Nephron (organoid): ENCODE results near the gene ELF5.

Source experiments
- H3K27ac Mint-ChIP-seq, 3 experiments: 2 replicates each; pipeline ENCODE4 v1.8.0; 2020; ENCODE audit warnings: mixed read lengths in 3 of 3, mild to moderate bottlenecking in 2 of 3, moderate library complexity in 1 of 3
- H3K27me3 Mint-ChIP-seq: 2 replicates; pipeline ENCODE4 v1.8.0; 2021; ENCODE audit warnings: low read depth, mild to moderate bottlenecking, moderate library complexity, mixed read lengths
- H3K36me3 Mint-ChIP-seq: 2 replicates; pipeline ENCODE4 v1.8.0; 2020; ENCODE audit warnings: low read depth, mixed read lengths
- H3K4me1 Mint-ChIP-seq: 2 replicates; pipeline ENCODE4 v1.8.0; 2020; ENCODE audit warnings: mixed read lengths
- H3K4me3 Mint-ChIP-seq, 3 experiments: 2 replicates each; pipeline ENCODE4 v1.8.0; 2020; ENCODE audit warnings: mild to moderate bottlenecking in 3 of 3, mixed read lengths in 3 of 3, moderate library complexity in 2 of 3
- H3K9me3 Mint-ChIP-seq: 2 replicates; pipeline ENCODE4 v1.8.0; 2020; ENCODE audit warnings: mixed read lengths
- TF ChIP-seq, protein P1 (sequence below), 3 experiments: fragments of 200-600 bp; sonication (generic); IDR thresholded peaks; one replicate each; pipeline ENCODE4 v1.5.0; 2021; ENCODE audit warnings: antibody characterized with exemption in 3 of 3; ENCODE audit not compliant: unreplicated experiment in 3 of 3

The ELF5 gene

DNA sequence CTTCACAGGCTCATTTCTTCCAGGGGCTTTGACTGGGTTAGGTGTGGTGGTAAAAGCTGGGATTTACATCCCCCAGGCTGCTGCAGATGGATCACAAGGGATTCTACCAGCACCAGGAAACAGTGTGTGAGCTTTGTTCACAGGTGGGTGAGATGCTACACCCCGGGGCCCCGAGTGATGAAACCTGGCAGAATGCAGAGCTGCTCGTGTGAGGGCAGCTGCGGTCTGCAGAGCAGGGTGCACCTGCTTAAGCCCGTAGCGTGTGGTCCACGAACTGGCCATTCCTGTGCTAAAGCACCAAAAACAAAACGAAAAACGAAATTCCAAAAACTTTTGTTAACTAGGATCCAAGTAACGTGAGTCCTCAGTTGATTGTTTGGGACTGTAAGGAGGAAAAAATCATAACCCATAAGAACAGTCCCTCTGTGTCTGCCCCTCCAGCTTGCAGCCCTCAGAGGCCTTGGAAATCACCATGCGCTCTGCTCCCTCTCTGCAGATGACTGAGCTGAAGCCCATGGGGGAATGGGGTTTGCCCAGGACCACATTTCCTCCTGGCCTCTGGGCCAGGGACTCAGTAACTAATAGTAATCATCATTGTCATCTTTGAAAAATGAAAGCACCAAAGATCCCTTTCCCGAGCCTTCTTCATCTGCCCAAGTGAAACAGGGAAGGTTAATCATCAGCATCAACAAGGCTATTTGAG, 24.6 kb downstream of the ELF5 start:
- no peak overlapping the region for H3K27ac Mint-ChIP-seq
- TF ChIP-seq, protein P1, sequence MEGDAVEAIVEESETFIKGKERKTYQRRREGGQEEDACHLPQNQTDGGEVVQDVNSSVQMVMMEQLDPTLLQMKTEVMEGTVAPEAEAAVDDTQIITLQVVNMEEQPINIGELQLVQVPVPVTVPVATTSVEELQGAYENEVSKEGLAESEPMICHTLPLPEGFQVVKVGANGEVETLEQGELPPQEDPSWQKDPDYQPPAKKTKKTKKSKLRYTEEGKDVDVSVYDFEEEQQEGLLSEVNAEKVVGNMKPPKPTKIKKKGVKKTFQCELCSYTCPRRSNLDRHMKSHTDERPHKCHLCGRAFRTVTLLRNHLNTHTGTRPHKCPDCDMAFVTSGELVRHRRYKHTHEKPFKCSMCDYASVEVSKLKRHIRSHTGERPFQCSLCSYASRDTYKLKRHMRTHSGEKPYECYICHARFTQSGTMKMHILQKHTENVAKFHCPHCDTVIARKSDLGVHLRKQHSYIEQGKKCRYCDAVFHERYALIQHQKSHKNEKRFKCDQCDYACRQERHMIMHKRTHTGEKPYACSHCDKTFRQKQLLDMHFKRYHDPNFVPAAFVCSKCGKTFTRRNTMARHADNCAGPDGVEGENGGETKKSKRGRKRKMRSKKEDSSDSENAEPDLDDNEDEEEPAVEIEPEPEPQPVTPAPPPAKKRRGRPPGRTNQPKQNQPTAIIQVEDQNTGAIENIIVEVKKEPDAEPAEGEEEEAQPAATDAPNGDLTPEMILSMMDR (IDR thresholded peaks at IDR 0.05; ENCODE audit: unreplicated experiment in 3 of 3), result no peak
- H3K36me3 Mint-ChIP-seq, result no peaks in the 10 kb centered on the region
- H3K9me3 Mint-ChIP-seq, result no peaks in the 10 kb centered on the region
- H3K4me1 Mint-ChIP-seq, result no peaks in the 10 kb centered on the region
- no peak overlapping the region for H3K4me3 Mint-ChIP-seq
- H3K27me3 Mint-ChIP-seq, result peaks cover 13% of the 10 kb centered on the region

DNA sequence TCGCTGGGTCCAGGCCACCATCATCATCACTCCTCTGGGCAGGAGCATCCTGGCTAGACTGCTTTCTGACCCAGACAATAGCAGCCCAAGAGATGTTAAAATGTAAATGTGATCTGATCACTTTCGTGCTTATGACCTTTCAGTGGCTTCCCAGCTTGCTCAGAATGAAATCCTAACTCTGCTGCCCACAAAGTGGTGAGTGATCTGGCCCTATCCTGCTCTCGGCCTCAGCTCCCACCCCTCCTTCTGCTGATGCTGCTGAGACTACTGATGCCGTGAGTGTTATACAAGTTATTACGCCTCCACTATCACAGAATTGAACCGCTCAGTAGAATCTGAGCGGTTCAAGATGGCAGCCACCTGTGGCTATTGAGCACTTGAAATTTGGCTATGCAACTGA, 26.2 kb downstream of the ELF5 start:
- Mint-ChIP-seq H3K4me3 (no peak overlapping the region), H3K4me1 (no peaks in the 10 kb centered on the region), H3K9me3 (no peaks in the 10 kb centered on the region), H3K36me3 (no peaks in the 10 kb centered on the region), H3K27ac (no peak overlapping the region), H3K27me3 (peaks cover 11% of the 10 kb centered on the region)
- TF ChIP-seq, protein P1 (IDR thresholded peaks at IDR 0.05; ENCODE audit: unreplicated experiment in 3 of 3), result no peak

DNA sequence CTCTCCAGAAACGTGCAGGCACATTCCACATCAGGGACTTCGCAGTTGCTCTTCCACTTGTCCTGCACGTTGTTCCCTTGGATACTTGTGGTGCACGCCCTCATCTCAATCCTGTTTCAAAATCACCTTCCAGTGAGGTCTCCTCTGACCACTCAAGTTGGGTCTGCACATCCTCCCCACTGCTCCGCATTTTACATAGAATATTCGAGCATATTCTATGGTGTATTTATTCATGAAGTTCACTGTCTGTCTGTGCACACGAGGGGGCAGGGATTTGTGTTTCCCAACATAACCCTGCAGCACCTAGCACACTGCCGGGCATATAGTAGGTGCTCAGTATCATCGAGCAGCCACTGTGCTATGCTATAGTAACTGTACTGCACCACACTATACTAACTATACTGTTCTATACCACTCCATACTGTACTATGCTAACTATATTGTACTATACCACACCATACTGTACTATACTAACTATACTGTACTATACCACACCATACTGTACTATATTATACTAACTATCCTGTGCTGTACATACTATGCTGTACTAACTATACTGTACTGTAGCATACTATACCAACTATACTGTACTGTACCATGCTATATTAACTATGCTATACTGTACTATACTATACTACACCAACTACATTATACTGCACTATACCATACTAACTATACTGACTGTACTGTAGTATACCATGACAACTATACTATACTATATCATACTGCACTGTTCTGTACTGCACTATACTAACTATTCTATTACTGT, 30.3 kb downstream of the ELF5 start:
- Mint-ChIP-seq H3K27ac (no peak overlapping the region), H3K4me3 (no peak overlapping the region), H3K4me1 (peaks cover 11% of the 10 kb centered on the region), H3K36me3 (no peaks in the 10 kb centered on the region), H3K27me3 (peaks cover 5% of the 10 kb centered on the region), H3K9me3 (no peaks in the 10 kb centered on the region)
- TF ChIP-seq, protein P1 (IDR thresholded peaks at IDR 0.05; ENCODE audit: unreplicated experiment in 3 of 3), result no peak

DNA sequence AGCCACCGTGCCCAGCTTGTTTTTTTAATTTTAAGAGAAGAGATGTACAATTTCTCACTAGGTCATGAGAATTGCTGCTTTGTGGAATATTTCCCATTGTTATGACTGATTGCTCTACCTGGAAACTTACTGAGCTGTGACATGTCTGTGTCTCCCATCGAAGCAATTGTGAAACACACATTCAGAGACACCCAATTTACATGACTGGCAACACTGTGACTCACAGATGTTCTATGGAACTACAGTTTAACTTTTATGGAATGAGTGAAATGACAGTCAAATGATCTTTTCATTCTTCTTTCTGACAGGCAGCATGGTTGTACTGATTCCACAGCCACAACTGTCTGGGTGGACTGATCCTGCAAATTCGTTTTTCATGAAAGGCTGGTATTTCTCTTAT, 32.3 kb downstream of the ELF5 start:
- peaks cover 14% of the 10 kb centered on the region for H3K27me3 Mint-ChIP-seq

DNA sequence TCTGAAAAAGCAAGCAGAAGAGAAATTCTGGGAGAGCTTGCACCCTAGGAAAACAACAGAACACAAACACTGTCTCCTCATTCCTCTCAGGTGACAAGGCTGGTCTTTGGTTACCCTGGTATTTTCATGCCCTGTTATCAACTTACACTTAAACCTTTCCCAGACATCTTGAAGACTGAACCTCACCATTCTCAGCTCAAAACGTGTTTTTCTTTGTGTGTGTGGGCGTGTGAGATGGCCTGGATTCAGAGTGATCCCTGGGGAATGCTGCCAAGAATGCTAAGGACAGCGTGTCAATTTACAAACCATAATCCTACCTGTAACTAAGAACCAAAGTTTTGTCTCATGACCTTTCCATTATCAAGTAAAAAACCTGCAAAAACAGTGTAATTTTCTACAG, 33.3 kb downstream of the ELF5 start:
- Mint-ChIP-seq H3K4me1 (peaks cover 11% of the 10 kb centered on the region), H3K4me3 (no peak overlapping the region), H3K9me3 (no peaks in the 10 kb centered on the region), H3K27ac (peak overlapping the region in 1 of 3 experiments; percentile 39), H3K27me3 (peaks cover 14% of the 10 kb centered on the region), H3K36me3 (no peaks in the 10 kb centered on the region)
- TF ChIP-seq, protein P1 (IDR thresholded peaks at IDR 0.05; ENCODE audit: unreplicated experiment in 3 of 3), result no peak

More for the DNA sequence above, 32.3 kb downstream of the ELF5 start:
- no peaks in the 10 kb centered on the region for H3K9me3 Mint-ChIP-seq
- H3K4me1 Mint-ChIP-seq, result peaks cover 11% of the 10 kb centered on the region
- TF ChIP-seq, protein P1 (IDR thresholded peaks at IDR 0.05; ENCODE audit: unreplicated experiment in 3 of 3), result no peak
- no peaks in the 10 kb centered on the region for H3K36me3 Mint-ChIP-seq
- no peak overlapping the region for H3K4me3 Mint-ChIP-seq
- H3K27ac Mint-ChIP-seq, result no peak overlapping the region
